GM19397 (cell line): Measurements from ENCODE around the gene FRAS1.
"Not testable (repeated sequence)": the region's sequence is repeated elsewhere in the genome, so short reads cannot be mapped to it uniquely, and the experiment has no call there.

Experiments used
- ATAC-seq: cut with Tn5 transposase; IDR thresholded peaks from one replicate; pipeline ENCODE4 v1.9.1; 2021; ENCODE audit warnings: mild to moderate bottlenecking, moderate library complexity; ENCODE audit not compliant: unreplicated experiment

The FRAS1 gene

DNA sequence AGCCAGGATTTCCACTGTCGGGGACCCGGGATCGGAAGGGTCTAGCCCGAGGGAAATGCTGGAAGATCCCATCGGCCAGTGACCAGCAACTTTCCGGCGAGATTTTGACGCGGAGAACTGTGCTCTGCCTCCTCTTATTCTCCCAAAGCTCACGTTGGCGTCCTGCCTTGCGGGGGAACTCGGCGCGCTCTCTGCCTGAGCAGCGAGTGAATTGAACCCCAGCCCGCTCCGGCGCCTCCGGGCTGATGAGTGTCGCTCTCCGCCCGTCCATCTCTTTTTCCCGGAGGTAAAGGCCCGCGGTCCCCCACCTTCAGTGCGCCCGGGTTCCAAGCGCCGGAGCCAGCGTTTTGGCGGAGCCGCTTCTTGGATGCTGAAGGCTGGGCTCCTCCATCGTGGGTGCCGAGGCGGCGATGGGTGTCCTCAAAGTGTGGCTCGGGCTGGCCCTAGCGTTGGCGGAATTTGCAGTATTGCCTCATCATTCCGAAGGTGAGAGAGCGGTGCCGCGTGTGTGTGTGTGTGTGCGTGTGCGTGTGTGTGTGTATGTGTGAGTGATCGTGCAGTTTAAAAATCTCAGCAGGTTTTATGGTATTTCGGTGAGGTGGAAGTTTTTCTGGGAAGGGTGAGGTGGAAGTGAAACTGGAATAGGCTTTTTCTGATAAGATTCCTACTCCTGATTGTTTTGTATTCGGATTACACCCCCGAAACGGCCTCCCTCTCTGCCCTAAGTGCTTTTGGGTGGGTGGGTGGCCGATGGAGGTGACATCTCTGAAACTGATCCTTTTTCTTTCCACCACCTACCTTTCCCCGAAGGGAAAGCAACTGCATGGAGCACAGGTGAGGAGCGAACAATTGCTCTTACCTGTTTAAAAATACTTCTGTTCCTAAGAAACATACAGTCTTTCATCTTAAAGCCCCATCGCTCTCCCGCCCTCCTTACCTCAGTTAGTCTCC, 752 bp downstream of the FRAS1 start:
- ATAC-seq: peak; percentile 29

DNA sequence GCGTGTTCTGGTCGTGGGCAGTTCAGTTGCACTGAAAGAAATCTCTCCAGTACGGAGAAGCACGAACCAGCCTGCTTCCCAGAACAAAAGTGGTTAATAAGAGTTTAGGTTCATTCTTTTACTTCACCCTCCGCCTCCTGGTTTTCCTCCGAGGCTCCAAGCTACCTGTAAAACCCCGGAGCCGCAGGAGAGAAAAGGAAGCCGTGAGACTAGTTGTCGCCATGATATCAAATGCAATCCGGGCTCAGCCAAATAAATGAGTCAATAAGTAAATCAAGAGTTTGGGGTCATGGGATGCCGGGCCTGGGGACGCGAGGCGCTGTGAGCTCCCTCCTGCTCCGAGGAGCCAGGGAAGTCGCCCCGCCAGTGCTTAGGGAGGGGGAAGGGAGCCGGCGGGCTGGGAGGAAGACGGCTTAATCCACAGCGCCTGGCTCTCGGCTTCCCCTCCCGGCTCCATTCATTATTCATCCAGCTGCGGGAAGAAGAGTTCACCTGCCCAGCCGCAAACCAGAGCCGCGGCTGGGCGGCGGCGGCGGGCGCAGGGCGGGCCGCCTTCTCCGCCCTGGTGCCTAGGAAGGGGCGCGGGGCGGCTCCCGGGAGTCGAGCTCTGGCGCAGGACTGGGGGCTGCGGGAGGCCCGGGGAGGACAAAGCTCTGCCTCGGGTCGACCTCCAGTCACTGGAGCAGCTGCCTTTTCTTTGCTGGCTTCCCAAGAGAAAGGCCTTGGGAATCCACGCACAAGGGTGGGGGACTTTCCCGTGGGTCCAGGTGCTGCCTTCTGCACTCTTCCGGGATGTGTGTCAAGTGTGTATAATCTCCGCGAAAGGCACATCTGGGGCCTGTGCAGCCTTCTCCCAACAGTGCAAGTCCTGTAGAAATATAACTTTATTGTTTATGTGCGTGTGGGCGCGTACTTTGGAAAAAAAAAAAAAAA, 1.7 kb downstream of the FRAS1 start:
- ATAC-seq: no peak

DNA sequence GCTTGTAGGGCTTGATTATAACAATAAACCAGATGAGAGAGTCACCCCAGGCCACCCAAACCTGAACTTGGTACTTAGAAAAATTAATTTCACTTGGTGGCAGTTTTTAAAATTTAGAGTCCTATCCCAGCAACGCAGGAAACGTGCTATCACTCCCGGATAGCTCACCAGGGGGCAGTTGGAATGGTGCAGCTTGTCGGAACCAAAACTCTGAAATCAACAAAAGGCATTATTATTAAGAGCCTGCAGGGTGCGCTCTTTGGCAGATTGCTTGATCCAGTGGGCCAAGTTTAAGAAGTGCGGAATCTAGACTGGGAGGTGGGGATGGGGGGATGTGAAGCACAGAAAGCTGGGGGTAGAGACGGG, 2.4 kb downstream of the FRAS1 start:
- ATAC-seq: no peak

DNA sequence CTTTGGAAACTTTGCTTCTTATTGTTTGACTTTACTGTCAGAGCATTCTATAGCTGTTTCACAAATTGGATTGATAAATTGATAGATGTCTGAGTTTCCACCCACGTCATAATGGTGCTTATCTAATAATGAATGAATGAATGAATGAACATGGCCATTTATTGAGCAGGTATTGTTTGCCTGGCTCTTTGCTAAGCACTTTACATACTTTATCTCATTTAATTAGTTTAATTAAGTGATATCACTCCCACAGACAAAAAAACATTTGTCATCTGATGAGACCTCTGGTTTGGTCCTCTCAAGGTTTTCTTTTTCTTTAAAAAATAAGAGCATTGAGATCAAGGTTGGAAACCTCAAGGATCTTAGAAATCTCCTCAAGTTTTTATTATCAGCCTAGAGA, 2.8 kb downstream of the FRAS1 start:
- ATAC-seq: no peak

DNA sequence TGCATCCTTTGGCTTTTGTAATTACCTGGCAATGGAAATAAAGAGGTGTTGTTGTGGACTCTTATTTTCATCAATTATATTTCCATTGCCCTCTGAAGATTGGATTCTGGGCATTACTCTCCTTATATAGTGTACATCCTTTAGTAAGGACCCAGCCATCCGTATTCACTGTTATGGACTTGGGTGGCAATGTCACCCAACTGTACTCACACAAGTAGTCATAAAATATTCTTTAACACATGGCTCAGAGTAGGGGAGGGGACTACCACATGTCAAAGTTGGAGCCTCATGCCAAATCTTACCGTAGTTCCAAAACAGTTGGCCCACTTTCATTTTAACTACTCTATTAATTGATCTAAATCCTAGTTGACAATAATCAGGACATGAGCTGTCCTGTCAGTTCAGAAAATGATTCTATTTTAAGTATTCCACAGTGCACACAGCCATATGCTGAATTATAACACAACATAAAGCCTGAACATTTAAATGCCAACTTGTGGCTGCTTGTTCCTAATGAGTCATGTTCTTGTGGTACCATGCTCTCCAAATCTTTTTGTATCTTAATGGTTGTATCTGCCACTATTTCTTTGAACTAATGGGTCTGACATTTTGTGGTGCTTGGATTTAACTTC, 4.9 kb downstream of the FRAS1 start:
- no peak for ATAC-seq

DNA sequence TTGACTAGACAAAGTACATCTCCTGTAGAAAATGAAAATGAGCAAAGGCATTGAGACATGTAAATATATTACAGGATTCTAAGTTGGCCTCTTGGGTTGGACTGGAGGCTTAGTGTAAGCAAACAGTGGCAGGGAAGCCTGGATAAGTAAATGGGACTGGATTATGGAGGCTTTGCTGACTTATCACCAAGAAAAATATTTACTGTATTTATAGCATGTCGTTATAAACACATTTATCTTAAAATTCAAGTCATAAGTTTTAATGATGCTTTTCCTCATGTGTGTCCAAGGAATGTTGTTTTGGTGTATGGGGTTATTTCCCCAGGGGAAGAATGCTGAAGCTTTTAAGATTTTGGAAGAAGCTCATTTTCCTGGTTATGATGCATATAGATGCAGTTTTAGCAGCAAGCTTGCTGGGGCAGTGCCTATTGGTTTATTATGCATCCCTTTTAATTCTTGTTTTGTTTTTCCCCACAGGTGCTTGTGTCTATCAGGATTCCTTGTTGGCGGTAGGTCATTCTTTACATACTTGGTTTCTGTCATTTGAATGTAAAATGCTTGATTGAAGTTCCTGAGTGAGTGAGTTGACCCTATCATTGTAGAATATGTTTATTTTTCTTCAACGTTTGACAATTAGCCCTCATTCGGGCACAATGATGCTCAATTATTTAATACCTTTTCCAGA, 8.5 kb downstream of the FRAS1 start:
- no peak for ATAC-seq

DNA sequence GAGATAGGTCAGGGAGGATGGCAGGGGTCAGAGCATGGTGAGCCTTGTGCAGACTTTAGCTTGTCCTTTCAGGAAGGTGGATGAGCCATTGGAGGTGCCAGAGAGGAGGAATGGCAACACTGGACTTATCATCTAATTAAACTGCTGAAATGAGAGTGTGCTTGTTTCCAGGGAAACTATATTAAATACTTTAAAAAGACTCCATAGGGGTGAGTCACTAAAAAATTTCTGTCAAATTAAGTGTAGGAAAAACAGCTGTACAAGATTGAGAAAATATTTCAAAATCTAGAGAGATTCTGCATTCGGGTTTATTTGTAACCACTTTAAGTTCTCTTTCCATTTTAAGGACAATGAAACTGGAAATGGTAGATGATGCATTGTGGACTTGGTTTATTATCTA, 11.4 kb downstream of the FRAS1 start:
- no peak for ATAC-seq

DNA sequence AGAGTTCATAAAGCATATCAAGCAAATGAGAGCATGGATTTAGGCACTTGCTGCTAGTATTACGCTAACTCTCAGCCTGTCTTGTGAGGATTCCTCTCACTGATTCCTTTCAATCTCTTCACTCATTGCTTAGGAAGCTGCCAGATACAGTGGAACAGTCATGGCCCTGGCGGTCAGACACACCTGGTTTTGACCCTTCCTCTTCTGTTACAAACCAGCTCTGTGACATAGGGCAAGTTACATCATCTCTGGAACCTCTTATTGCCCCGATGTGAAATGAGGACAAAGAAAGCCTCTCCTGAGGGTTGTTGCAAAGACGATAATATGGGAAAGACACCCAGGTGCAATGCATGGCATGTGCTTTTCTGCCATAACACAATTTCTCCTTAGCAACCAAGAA, 12.2 kb downstream of the FRAS1 start:
- no peak for ATAC-seq

DNA sequence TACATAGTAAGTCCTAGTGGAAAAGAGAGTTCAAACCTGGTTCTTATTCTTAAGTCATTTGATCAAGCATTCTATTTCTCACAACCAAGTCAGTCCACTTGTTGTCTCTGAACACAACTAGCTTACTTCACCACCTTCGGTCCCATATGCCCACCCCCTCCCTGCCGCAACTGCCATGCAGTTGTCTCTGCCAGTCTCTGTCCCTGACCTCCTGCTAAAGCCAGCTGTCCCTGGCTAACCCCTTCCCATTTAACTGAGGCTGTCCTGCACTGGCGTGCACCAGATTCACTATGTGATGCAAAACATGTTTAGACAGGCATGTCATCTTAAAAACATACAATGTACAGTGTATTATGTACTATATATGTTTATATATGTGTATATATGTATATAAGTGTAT, 12.7 kb downstream of the FRAS1 start:
- no peak for ATAC-seq

DNA sequence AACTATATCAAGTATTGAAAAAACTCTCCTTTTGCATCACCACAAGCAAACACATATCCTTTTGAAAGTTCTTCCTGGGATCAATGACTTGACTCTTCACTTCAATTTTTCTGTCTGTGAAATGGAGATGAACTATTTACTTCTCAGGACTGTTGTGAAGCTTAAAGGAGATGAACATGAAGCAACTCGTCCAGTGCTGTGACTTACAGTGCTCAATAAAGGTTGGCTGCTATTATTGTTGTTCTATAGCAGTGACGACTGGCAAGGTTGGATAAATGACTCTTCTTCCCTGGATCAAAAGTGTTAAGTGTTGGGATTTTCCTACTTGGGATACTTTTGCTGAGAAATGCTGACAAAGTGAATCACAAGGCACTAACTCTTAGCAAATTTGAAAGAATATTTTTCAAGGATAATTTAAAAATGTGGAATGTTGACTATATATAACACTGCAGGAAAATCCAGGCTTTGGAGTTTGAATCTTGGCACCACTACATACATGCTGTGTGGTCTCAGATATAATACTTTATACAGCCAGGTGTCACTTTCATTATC, 13.7 kb downstream of the FRAS1 start:
- ATAC-seq: no peak

DNA sequence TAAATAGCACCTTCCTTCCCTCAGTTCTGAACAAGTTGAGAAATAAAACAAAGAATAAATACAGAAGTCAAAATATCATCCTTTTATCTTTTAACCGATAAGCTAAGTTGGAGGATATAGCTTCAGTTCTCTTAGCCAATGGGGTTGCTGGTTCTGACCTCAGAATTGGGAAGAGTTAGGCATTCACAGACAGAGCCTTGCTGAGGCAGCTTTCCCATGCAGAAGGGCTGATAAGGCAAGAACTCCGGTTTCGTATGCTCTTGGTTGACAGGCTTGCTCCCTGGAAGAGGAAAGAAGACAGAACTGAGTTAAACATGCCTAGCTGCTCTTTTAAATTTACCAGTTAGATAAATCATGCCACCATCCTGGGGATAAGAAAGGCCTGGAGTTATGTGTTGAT, 17.6 kb downstream of the FRAS1 start:
- ATAC-seq: no peak

DNA sequence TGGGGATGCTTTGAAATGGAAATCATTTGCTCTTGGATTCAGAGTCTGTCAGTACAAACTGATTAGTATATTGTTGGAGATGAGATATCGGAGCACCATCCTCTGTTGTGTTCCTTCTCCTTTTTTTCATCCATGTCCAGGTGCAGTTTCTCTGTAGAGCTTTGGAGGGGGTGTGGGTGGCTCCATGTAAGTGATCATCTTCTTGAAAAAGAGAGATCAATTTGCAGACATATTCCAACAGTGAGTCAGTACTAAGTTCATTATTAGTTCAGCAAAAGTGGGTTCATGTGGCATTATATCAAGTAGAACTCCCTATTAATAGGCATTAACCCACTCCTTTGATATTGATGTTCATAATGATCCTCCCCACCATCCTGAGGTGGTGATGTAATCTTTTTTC, 18.9 kb downstream of the FRAS1 start:
- no peak for ATAC-seq

DNA sequence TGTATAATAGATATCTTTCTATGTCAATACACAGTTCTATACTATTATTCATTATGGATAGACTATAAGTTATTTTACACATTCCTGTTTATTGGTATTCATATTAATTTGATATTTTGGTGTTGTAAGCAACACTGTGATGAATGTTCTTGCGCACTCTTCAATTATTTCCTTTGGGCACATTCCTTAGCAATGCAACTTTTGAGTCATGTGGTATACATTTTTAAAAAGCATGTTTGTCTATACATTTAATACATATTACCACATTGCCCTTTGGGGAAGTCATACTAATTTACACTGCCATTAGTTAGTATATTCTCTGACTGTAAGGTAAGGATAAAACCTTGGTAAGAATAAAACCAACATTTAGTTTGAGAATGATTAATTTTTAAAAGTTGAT, 21.0 kb downstream of the FRAS1 start:
- ATAC-seq: no peak

DNA sequence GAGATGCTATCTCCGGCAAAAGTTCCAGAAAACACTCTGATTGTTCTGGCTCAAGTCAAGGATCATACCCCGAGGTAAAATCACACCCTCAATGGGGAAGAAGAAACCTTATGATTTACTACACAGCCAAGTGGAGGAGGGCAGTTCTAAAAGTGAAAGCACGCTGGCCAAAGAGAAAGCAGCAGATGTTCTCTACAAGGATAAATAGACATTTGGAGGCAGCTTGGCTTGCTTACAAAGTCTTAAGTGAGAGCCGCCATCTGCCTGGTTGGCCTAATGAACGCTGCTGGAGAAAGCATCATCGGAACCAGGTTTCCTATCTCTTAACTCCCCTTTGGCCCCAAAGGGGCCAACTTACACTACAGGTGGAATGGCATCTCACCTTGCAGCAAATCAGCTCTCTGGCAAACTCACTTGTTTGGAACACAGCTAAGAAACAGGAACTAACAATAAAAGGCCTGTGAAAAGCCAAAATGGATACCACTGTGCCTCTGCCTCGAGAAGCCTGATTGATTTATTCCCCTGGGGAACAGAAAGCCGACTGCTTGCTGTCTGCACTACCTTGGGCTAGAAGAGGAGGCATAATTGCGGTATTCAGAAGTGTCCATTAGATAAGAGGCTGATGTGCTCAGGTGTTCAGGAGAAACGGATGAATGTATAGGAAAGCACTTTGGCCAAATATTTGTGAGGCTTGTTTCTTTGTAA, 22.8 kb downstream of the FRAS1 start:
- no peak for ATAC-seq

DNA sequence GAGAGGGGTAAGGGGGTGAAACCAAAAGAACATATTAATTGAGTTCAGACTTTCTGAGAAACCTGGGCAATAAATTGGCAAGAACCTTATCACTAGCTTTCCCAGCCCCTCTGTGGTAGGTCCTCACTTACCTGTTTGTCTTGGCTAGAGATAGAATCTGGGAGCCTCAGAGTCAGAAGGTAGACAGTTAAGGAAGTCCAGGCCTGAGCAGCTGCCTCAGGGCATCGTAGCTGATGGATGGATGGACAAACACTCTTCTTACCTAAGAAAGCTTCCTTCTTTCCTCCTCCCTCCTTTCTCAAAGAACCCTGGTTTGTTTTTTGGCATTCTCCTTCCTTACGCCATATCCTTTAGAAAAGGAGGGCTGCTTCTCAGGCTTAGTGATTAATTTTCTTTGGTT, 24.4 kb downstream of the FRAS1 start:
- ATAC-seq: no peak

DNA sequence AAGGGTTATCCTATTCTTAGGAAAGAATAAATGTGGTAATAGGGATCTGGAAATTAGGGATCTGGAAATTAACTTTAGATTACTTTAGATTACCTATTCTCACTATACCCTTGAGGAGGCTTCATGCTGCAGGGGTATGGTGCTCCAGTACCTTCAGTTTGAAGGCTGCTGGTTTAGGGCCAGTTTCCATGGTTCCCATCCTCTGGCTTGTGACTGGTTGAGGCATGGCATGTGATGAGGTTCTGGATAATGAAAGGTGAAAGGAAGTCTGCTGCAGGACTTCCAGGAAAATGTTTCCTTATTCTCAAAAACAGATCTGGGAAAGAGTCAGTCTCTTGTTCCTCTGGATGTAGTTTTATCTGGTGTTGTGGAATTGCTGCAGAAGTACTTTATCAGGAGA, 25.9 kb downstream of the FRAS1 start:
- ATAC-seq: no peak

DNA sequence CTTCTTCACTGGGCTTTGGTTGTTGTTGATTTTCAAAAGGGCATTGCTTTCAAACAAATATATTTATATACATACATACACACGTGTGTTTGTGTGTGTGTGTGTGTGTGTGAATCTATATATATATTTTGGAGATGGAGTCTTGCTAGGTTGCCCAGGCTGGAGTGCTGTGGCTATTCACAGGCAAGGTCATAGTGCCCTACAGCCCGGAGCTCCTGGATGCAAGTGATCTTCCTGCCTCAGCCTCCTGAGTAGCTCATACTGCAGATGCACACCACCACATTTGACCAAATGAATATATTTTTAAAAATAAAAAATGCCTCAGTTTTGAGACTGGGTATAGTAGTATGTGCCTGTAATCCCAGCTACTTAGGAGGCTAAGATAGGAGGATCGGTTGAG, 34.4 kb downstream of the FRAS1 start:
- no peak for ATAC-seq

DNA sequence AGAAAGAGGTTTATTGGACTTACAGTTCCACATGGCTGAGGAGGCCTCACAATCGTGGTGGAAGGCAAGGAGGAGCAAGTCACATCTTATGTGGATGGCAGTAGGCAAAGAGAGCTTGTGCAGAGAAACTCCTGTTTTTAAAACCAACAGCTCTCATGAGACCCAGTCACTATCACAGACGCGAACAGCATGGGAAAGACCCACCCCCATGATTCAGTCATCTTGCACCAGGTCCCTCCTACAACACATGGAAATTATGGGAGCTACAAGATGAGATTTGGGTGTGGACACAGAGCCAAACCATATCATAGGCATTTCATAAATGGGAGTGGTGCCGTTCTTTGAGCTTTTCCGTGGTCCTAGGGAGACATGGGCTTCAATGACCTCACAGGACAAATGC, 35.2 kb downstream of the FRAS1 start:
- not testable (repeated sequence) for ATAC-seq

DNA sequence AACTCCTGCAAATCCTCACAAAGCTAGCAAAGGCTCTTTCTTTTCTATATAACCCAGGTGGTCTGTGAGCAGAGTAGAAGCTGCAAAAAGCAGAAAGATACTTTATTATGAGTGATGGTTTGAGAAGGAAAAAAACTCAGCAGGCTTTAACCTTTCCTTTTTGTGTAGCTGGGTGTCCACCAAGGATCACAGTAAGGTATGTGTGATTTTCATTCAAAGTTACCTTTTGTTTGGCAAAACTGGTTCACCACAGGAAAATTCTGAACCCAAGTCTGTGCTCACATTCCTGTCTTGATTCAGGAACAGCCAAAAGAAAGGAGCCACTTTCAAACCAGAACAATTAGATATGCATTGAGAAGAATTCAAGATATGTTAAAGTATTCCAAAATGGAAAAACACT, 35.7 kb downstream of the FRAS1 start:
- no peak for ATAC-seq

DNA sequence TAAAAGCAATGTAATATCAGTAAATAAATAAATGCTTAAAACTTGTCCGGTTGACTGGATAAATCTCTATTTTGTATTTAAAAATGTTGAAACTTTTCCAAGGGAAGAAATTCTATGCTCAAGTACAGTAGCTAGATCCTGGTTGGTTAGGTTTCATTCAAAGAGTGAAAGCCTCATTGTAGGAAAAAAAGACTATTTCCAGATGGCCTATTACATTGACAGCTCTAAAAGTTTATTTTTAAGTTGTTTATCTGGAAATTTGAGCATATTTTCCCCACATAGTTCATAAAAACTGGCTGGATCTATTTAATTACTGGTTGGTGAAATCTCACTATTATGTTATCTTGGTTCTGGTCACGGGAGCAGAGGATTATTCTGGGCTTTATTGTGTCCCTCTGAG, 38.0 kb downstream of the FRAS1 start:
- ATAC-seq: no peak
